ENCODE measurements around the gene ANKRD22.

Gene ANKRD22

GRCh38 chr10:88835910-88836221 is 15.8 kb downstream of the ANKRD22 start:
- no peak overlapping the region for H3K4me3 Mint-ChIP-seq
- no peaks in the 10 kb centered on the region for H3K9me3 Mint-ChIP-seq
- no peak for DNase-seq (ENCODE audit: low spot score in 2 of 2)
- peaks cover 3% of the 10 kb centered on the region for H3K27me3 Mint-ChIP-seq
- H3K36me3 Mint-ChIP-seq = no peaks in the 10 kb centered on the region
- peaks cover 11% of the 10 kb centered on the region for H3K4me1 Mint-ChIP-seq
- H3K27ac Mint-ChIP-seq = no peak overlapping the region
- no peak for ATAC-seq (ENCODE audit: low read depth)

- ATAC-seq (ENCODE audit: low read depth) (peak; percentile 97), DNase-seq (ENCODE audit: low spot score in 2 of 2) (peak; percentile 80 to 82)
- Mint-ChIP-seq H3K27me3 (peaks cover 5% of the 10 kb centered on the region), H3K4me3 (no peak overlapping the region), H3K36me3 (no peaks in the 10 kb centered on the region), H3K27ac (no peak overlapping the region), H3K4me1 (peaks cover 13% of the 10 kb centered on the region), H3K9me3 (no peaks in the 10 kb centered on the region)
Measured at GRCh38 chr10:88835096-88835909, 16.3 kb downstream of the ANKRD22 start.

- peaks cover 13% of the 10 kb centered on the region for H3K4me1 Mint-ChIP-seq
- ATAC-seq (ENCODE audit: low read depth) = no peak
- peaks cover 5% of the 10 kb centered on the region for H3K27me3 Mint-ChIP-seq
- no peaks in the 10 kb centered on the region for H3K36me3 Mint-ChIP-seq
- peak overlapping the region; percentile 18 for H3K27ac Mint-ChIP-seq
- no peak overlapping the region for H3K4me3 Mint-ChIP-seq
- no peaks in the 10 kb centered on the region for H3K9me3 Mint-ChIP-seq
- no peak for DNase-seq (ENCODE audit: low spot score in 2 of 2)
Measured at GRCh38 chr10:88833723-88834122, 17.9 kb downstream of the ANKRD22 start.

GRCh38 chr10:88833156-88833555 is 18.5 kb downstream of the ANKRD22 start:
- DNase-seq (ENCODE audit: low spot score in 2 of 2) (no peak), ATAC-seq (ENCODE audit: low read depth) (no peak)
- Mint-ChIP-seq H3K4me1 (peaks cover 13% of the 10 kb centered on the region), H3K4me3 (no peak overlapping the region), H3K27ac (no peak overlapping the region), H3K27me3 (peaks cover 5% of the 10 kb centered on the region), H3K9me3 (no peaks in the 10 kb centered on the region), H3K36me3 (no peaks in the 10 kb centered on the region)

GRCh38 chr10:88832376-88832775 is 19.3 kb downstream of the ANKRD22 start:
- DNase-seq (ENCODE audit: low spot score in 2 of 2) (no peak), ATAC-seq (ENCODE audit: low read depth) (no peak)
- Mint-ChIP-seq H3K4me1 (peaks cover 13% of the 10 kb centered on the region), H3K27me3 (peaks cover 5% of the 10 kb centered on the region), H3K36me3 (no peaks in the 10 kb centered on the region), H3K9me3 (no peaks in the 10 kb centered on the region), H3K27ac (no peak overlapping the region), H3K4me3 (no peak overlapping the region)

GRCh38 chr10:88831709-88832108 is 19.9 kb downstream of the ANKRD22 start:
- DNase-seq (ENCODE audit: low spot score in 2 of 2) (no peak), ATAC-seq (ENCODE audit: low read depth) (peak; percentile 53)
- peaks cover 5% of the 10 kb centered on the region for H3K27me3 Mint-ChIP-seq
- H3K9me3 Mint-ChIP-seq = no peaks in the 10 kb centered on the region
- H3K27ac Mint-ChIP-seq = no peak overlapping the region
- peaks cover 13% of the 10 kb centered on the region for H3K4me1 Mint-ChIP-seq
- H3K4me3 Mint-ChIP-seq = no peak overlapping the region
- H3K36me3 Mint-ChIP-seq = no peaks in the 10 kb centered on the region

GRCh38 chr10:88830643-88831268 is 20.9 kb downstream of the ANKRD22 start:
- H3K27me3 Mint-ChIP-seq = peaks cover 5% of the 10 kb centered on the region
- H3K4me3 Mint-ChIP-seq = no peak overlapping the region
- no peaks in the 10 kb centered on the region for H3K9me3 Mint-ChIP-seq
- H3K4me1 Mint-ChIP-seq = peaks cover 19% of the 10 kb centered on the region
- ATAC-seq (ENCODE audit: low read depth) (no peak), DNase-seq (ENCODE audit: low spot score in 2 of 2) (no peak)
- H3K36me3 Mint-ChIP-seq = no peaks in the 10 kb centered on the region
- no peak overlapping the region for H3K27ac Mint-ChIP-seq

GRCh38 chr10:88828310-88828709 is 23.3 kb downstream of the ANKRD22 start:
- peaks cover 24% of the 10 kb centered on the region for H3K4me1 Mint-ChIP-seq
- DNase-seq (ENCODE audit: low spot score in 2 of 2) (no peak), ATAC-seq (ENCODE audit: low read depth) (no peak)
- peaks cover 5% of the 10 kb centered on the region for H3K27me3 Mint-ChIP-seq
- H3K4me3 Mint-ChIP-seq = no peak overlapping the region
- H3K36me3 Mint-ChIP-seq = no peaks in the 10 kb centered on the region
- no peaks in the 10 kb centered on the region for H3K9me3 Mint-ChIP-seq
- H3K27ac Mint-ChIP-seq = no peak overlapping the region

GRCh38 chr10:88827671-88828070 is 24.0 kb downstream of the ANKRD22 start:
- Mint-ChIP-seq H3K27ac (no peak overlapping the region), H3K9me3 (no peaks in the 10 kb centered on the region), H3K4me3 (no peak overlapping the region), H3K27me3 (peaks cover 5% of the 10 kb centered on the region), H3K4me1 (peaks cover 21% of the 10 kb centered on the region), H3K36me3 (no peaks in the 10 kb centered on the region)
- ATAC-seq (ENCODE audit: low read depth) (no peak), DNase-seq (ENCODE audit: low spot score in 2 of 2) (no peak)

- Mint-ChIP-seq H3K9me3 (no peaks in the 10 kb centered on the region), H3K4me1 (peaks cover 18% of the 10 kb centered on the region), H3K27me3 (peaks cover 5% of the 10 kb centered on the region), H3K36me3 (no peaks in the 10 kb centered on the region), H3K4me3 (peak overlapping the region; percentile 9), H3K27ac (no peak overlapping the region)
- no peak for DNase-seq (ENCODE audit: low spot score in 2 of 2)
- ATAC-seq (ENCODE audit: low read depth) = no peak
Measured at GRCh38 chr10:88826388-88826787, 25.3 kb downstream of the ANKRD22 start.

- H3K27me3 Mint-ChIP-seq = no peaks in the 10 kb centered on the region
- no peak overlapping the region for H3K27ac Mint-ChIP-seq
- no peak overlapping the region for H3K4me3 Mint-ChIP-seq
- H3K36me3 Mint-ChIP-seq = no peaks in the 10 kb centered on the region
- ATAC-seq (ENCODE audit: low read depth) (no peak), DNase-seq (ENCODE audit: low spot score in 2 of 2) (no peak)
- H3K4me1 Mint-ChIP-seq = peaks cover 9% of the 10 kb centered on the region
- H3K9me3 Mint-ChIP-seq = no peaks in the 10 kb centered on the region
Measured at GRCh38 chr10:88820748-88821401, 30.8 kb downstream of the ANKRD22 start.

- Mint-ChIP-seq H3K27ac (no peak overlapping the region), H3K4me3 (no peak overlapping the region), H3K9me3 (no peaks in the 10 kb centered on the region), H3K4me1 (peaks cover 2% of the 10 kb centered on the region), H3K27me3 (no peaks in the 10 kb centered on the region), H3K36me3 (no peaks in the 10 kb centered on the region)
- DNase-seq (ENCODE audit: low spot score in 2 of 2) (no peak), ATAC-seq (ENCODE audit: low read depth) (no peak)
Measured at GRCh38 chr10:88819290-88819689, 32.4 kb downstream of the ANKRD22 start.

- no peak overlapping the region for H3K27ac Mint-ChIP-seq
- no peaks in the 10 kb centered on the region for H3K27me3 Mint-ChIP-seq
- ATAC-seq (ENCODE audit: low read depth) (no peak), DNase-seq (ENCODE audit: low spot score in 2 of 2) (no peak)
- H3K4me3 Mint-ChIP-seq = no peak overlapping the region
- no peaks in the 10 kb centered on the region for H3K9me3 Mint-ChIP-seq
- no peaks in the 10 kb centered on the region for H3K4me1 Mint-ChIP-seq
- no peaks in the 10 kb centered on the region for H3K36me3 Mint-ChIP-seq
Measured at GRCh38 chr10:88813200-88813599, 38.4 kb downstream of the ANKRD22 start.

GRCh38 chr10:88810196-88810961 is 41.3 kb downstream of the ANKRD22 start:
- H3K4me3 Mint-ChIP-seq = no peak overlapping the region
- ATAC-seq (ENCODE audit: low read depth) (peak; percentile 83), DNase-seq (ENCODE audit: low spot score in 2 of 2) (peak in 1 of 2 donors; percentile 39)
- no peaks in the 10 kb centered on the region for H3K4me1 Mint-ChIP-seq
- no peak overlapping the region for H3K27ac Mint-ChIP-seq
- no peaks in the 10 kb centered on the region for H3K27me3 Mint-ChIP-seq
- H3K36me3 Mint-ChIP-seq = no peaks in the 10 kb centered on the region
- H3K9me3 Mint-ChIP-seq = no peaks in the 10 kb centered on the region
